Fibroblast of gingiva (primary cell): ENCODE data around the gene FNBP1.

Source experiments
- DNase-seq: peaks from one replicate; pipeline ENCODE4 v3.0.0-alpha.2; 2011; ENCODE audit warnings: low read depth

FNBP1 gene

DNA sequence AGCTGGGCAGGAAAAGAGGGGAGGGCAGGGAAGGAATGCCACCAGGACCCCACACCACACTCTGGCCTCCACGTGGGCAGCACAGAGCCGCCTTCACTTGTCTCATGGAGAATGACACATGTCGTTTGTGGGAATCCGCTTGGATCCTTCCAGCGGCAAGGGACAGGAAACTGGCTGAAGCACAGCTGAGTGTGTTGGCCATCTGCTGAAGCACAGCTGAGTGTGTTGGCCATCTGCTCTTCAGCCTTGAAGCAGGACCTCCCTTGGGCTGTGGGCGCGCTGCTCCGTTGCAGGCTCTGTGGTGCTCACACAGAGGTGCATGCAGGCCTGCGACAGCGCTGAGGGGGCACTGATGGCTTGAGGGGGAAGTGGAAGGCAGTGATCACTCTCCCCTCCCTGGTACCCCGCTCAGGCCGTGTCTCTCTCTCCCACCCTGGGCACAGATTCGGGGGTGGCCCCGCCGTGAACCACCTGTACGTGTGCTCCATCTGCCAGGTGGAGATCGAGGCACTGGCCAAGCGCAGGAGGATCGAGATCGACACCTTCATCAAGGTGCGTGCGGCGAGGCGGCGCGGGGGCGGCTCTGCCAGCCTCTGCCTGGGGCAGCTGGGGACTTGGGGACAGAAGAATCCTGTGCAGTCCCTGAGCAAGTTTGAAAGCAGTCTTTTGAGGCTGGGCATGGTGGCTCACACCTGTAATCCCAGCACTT, 167.1 kb downstream of the FNBP1 start:
- DNase-seq = no peak

DNA sequence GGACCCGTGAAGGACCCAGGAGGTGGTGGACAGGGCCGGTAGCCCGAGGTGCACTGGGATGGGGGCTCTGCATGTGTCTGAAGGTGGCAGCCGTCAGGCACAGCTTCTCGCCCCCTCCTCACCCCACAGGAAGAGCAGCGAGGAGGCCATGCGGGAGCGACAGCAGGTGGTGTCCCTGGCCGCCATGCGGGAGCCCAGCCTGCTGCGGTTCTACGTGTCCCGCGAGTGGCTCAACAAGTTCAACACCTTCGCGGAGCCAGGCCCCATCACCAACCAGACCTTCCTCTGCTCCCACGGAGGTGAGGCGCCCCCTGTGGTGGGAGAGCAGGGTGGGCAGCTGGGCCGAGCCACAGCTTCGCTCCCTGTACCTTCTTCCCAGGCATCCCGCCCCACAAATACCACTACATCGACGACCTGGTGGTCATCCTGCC, 167.8 kb downstream of the FNBP1 start:
- no peak for DNase-seq

DNA sequence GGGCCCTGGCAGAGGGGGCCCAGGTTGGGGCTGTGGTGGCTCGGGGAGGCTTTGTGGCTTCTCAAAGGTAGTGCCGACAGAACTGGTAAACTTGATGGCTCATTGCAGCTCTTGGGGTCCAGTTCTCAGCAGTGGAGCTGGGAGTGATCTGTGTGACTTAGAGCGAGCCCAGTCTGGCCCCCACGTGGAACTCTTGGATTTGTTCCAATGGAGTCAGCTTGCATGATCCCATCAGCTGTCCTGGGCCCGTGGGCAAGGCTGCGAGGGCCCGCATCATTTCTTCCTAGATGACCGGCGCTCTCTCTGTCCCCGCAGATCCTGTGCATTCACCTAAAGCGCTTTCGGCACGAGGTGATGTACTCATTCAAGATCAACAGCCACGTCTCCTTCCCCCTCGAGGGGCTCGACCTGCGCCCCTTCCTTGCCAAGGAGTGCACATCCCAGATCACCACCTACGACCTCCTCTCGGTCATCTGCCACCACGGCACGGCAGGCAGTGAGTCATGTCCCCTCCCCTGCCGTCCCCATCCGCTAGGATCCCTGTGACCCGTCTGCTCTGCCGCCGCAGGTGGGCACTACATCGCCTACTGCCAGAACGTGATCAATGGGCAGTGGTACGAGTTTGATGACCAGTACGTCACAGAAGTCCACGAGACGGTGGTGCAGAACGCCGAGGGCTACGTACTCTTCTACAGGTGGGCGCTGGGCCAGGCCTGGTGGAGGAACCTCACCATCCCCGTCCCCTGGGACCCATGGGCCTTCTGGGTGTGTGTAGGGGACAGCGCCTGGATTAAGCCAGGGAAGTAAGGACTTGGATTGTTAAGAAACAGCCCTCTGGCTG, 168.5 kb downstream of the FNBP1 start:
- no peak for DNase-seq

DNA sequence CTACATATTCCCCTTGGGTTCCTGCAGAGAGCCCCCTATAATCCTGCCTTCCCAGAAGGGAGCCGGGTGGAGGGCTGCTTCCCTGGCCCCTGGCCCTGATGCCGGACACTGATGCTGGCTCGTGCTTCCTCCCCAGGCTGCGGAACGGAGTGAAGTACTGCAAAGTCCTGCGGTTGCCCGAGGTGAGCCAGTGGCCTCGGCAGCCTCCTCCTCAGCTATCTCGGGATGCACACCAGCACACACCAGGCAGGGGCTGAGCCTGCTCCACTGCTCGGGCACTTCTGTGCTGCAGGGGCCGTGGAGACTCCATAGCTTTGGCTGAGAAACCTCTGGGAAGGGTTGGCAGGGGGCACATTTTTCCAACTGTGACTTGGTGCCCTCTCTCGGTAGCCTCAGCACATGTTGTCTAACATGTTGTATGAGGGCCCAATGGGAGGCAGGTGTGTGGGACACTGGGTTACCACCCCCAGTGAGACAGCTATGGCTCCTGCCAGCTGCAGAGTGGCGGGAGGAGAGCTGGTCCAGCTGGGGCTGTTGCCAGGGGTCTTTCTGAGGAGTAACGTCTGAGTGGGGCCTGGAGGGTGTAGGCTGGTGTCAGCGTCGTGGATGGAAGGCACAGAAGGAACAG, 169.3 kb downstream of the FNBP1 start:
- DNase-seq = no peak

DNA sequence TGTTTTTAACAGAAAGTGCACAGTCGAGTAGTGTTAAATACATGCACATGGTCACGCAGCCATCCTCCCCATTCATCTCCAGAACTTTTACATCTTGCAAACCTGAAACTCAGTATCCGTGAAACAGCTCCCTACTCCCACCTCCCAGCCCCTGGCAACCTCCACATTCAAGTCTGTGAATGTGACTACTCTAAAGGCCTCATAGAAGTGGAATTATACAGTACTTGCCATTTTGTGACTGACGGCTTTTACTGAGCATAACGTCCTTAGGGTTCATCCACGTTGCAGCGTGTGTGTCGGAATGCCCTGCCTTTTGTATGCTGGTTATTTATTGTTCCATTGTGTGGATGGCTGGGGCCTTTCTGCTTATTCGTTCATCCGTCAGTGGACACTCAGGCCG, 171.9 kb downstream of the FNBP1 start:
- DNase-seq = no peak

DNA sequence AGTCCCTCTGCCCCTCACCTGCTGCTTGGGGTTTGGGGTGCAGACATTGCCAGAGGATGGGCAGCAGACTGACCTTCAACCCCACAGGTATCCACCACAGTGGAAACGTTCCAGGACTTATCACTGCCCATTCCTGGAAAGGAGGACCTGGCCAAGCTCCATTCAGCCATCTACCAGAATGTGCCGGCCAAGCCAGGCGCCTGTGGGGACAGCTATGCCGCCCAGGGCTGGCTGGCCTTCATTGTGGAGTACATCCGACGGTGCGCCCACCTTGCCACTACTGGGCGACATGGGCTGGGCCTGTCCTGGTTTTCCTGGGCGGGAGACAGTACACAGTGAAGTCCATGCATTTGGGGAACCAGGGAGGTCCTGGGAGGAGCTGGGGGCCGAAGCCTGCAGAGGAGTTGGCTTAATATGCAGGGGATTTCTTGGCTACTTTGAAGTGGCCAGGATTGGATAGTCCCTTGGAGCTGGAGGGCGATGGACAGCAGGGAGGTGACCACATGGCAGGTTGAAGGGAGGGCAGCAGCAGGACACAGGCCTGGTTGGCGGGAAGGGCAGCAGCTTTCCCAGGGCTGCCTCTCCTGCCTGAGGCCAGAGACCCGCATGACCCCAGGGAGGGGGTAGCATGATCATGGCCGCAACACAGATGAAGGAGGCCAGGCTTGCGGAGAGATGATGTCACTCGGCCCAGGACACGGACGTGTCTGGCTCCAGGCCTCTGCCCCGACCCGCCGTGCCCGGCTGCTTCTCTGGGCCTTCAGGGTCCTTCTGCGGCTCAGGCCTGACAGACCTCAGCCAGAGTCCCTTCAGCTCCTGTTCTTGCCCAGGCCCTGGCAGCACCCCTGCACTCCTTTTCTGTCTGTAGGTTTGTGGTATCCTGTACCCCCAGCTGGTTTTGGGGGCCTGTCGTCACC, 173.1 kb downstream of the FNBP1 start:
- no peak for DNase-seq

DNA sequence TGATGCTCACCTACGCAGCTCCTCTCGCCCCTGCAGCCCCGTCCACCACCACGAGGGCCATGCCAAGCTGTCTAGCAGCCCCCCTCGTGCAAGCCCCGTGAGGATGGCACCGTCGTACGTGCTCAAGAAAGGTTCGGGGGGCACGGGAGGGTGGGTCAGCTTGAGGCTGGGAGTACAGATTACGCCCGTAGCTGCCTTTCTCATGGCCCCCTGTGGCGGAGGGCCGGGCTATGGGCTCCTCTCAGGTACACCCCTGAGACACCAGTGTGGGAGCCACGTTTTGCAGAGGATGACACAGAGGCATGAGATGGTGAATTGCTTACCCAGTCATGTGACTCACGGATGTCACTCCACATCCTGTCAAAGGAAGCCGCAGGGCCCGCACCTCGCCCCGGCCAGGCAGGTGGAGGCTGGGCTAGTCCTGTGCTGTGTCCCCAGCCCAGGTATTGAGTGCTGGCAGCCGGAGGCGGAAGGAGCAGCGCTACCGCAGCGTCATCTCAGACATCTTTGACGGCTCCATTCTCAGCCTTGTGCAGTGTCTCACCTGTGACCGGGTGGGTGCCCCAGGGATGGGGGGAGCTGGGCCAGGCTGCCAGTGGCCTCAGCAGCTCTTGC, 174.0 kb downstream of the FNBP1 start:
- no peak for DNase-seq

DNA sequence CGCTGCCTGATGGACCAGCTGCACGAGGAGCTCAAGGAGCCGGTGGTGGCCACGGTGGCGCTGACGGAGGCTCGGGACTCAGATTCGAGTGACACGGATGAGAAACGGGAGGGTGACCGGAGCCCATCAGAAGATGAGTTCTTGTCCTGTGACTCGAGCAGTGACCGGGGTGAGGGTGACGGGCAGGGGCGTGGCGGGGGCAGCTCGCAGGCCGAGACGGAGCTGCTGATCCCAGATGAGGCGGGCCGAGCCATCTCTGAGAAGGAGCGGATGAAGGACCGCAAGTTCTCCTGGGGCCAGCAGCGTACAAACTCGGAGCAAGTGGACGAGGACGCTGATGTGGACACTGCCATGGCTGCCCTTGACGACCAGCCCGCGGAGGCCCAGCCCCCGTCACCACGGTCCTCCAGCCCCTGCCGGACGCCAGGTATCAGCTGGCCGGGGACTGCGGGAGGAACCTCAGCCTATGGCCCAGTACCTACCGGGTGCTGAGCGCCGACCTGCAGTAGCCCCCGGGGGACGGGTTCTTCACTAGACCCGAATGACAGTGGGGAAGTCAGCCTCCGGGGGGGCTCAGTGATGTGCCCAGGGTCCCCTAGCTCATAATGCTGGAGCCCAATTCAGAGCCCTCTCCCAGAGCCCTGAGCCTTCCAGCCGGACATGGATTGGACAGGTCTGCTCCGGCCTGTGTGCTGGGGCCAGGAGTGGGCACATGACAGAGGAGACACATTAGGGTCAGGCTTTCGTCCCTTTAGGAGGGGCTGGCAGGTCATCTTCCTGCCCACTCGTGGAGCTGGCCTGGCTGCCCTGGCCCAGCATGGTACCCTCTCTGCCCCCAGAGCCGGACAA, 174.7 kb downstream of the FNBP1 start:
- no peak for DNase-seq

DNA sequence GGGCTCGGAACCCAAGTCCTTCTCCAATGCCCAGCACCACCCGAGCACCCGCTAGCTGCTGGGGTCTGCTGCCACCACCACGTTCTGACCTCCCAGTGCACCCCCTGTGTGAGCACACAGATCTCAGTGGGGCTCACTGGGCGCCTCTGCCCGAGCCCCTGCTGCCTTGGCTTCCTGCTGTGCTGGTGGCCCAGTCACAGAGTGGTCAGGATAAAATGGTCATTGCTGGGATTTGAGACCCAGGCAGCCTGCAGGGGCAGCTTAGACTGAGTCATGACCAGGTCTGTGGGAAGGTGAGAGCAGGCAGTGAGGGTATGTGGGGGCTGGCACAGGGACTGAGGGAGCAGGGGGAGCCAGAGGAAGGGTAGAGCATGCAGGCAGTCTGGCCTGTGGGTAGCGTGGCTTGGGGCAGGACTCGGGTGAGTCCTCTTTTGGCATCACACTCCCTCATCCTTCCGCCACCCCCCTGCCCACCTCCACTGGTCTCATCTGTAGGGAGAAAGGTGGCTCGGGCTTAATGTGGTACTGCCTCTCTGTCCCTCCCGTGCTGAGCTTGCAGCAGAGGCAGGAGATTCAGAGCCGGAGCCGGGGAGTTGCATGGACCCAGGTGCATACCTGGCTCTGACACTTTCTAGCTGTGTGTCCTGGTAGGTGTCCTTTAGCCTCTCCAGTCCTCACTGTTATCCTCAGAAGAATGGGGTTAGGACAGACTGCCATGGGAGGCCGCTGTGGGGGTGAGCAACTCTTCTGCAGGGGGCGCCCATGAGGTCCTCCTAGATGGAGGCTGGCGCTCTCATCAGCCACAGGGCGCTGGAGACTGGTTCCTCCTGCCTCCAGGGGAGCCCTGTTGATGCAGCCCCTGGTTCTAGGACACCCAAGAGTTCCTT, 175.6 kb downstream of the FNBP1 start:
- no peak for DNase-seq

DNA sequence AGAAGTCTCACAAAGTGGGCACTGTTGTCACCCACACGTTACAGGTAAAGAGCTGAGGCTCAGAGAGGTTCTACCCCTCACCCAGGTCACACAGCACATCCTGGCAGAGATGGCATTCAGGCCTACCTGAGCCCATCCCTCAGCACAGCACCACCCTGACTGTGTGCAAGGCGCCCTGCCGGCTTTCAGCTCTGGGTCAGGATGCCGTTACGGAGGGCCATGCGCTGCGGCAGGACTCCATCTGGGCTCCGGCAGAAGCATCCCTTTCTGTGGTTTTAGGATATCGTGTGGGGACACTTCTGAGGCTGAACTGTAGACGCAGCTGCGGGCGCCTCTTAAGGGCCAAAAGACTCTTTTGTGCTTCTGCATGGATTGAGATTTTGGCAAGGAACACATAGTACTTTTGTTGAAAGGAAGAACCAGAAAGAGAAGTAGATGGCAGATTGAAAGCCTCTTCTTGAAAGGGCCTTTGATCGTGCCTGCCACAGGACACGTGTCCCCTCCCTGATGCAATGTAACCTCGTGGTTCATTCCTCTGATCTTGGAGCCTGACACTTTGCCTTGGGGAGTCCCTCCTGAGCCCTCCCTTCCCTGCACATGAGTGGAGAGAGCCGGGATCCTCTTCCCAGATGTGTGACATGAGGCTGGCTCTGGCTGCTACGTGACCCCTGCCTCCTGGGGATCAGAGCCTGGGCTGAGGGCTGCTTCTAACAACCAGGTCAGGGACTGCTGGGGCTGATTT, 176.4 kb downstream of the FNBP1 start:
- no peak for DNase-seq

DNA sequence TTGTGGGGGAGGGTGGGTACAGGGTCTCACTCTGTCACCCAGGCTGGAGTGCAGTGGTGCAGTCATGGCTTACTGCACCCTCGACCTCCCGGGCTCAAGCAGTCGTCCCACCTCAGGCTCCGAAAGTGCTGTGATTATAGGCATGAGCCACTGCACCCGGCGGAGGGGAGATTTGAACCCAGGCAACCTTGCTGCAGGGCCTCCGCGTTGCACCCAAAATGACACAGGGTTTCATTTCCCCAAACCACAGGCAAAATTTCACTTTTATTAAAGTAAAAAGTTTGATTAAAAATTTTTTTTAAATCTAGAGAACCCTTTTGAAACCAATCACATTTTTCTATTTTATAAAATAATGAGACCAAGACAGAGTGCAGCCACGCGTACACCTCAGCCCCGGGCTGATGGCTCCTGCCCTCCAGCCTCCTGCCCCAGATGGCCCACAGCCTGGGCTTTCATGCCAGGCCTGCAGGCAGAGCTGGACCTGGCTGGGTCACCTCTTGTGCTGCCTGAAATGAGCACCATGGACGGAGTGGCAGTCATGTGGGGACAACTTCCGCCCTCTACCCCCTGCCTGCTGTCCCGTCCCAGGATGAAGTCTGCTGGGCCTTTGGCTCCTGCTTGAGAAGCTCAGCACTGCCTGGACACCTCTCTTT, 177.2 kb downstream of the FNBP1 start:
- DNase-seq = no peak

DNA sequence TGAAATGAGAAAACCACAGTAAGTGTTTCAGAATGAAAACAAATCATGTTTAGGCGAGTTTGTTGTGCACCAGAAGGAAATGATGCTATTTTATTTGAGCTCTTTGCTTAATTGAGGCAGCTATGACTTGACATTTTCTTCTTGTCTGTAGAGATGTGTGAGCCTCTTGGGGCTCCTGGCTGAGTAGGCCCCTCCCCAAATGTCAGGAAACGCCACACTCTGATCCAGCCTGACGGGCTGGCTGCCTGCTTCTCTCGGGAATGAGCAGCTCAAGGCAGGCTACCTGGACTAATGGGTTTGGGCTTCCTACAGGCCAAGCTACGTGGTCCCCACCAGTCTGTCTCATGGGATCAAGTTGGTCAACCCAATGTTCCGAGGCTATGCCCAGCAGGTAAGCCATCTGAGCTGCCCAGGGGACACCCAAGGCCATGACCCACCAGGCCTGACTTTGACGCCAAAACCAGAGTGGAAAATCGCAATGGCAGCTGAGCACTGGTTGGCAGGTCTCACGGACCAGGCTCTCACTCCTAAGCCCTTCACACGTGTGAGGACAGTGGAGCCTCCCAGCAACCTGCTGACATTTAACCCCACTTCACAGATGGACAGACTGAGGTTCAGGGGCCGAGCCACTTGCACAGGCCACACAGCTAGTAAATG, 177.9 kb downstream of the FNBP1 start:
- DNase-seq = no peak

DNA sequence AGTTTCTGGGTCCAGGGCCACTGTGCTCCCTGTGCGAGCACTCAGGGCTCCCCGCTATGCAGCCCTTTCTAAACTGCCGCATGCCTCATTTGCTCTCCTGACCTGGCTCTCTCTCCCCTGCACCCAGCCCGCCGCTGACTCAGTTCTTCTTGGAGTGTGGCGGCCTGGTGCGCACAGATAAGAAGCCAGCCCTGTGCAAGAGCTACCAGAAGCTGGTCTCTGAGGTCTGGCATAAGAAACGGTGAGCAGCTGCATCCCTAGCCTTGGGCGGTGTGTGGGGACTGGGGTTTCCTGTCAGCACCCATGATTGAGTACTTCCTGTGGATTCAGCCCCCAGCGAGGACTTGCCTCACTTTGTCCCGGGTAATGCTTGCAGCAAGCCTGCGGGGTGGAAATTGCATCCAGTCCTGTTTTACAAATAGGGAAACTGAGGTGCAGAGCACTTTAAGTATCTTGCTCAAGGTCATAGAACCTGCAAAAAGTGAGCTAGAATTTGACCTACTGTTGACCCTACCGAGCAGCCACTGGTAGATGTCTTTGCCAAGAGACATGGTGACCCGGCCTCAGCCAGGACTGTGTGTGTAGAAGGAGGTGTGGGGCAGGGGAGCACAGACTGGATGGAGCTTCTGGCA, 179.8 kb downstream of the FNBP1 start:
- DNase-seq = no peak

DNA sequence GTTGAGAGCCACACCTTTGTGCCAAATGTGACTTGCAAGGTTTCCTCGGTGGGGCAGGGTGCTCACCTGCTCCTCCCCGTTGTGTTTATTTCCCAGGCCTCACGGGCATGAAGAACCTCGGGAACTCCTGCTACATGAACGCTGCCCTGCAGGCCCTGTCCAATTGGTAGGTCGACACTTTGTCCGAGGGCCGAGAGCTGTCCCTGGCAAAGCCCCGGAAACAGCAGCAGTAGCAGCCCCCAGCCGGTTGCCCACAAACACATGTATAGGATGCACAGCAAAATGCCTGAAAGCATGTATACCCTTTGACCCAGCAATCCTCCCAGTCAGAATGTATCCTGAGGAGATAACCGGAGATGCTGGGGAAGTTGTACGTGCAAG, 181.6 kb downstream of the FNBP1 start:
- no peak for DNase-seq

DNA sequence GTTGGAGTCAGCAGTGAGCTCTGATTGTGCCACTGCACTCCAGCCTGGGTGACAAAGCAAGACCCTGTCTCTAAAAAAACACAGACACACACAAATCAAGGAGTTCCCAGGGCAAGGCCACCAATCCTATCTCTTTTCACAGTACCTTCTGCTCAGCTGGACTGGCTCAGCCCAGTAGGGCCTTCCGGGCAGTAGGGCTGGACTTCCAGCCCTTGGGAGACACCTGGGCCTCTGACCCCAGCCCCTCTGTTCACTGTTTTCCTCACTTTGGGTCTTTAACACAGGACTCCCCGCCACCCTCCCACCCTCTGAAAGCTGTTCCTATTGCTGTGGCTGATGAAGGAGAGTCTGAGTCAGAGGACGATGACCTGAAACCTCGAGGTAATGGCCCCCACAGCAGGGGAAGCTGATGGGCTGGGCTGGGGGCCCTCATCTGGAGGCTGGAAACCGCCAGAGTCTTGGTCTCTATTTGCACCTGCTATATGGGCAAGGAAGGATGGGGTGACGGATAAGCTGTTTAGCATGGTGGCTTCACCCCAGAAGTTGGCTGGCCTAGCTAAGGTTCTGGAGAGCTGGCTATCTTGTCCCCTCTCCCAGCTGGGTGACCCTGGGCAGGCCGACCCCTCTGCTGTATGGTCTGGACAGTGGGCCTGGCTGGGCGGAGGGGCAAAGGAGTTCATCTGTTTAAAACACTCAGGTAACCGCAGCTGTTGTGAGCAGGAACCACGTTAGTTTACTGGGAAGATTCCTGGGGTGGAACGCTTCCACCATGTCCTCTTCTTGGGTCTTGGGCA, 182.1 kb downstream of the FNBP1 start:
- DNase-seq = no peak

DNA sequence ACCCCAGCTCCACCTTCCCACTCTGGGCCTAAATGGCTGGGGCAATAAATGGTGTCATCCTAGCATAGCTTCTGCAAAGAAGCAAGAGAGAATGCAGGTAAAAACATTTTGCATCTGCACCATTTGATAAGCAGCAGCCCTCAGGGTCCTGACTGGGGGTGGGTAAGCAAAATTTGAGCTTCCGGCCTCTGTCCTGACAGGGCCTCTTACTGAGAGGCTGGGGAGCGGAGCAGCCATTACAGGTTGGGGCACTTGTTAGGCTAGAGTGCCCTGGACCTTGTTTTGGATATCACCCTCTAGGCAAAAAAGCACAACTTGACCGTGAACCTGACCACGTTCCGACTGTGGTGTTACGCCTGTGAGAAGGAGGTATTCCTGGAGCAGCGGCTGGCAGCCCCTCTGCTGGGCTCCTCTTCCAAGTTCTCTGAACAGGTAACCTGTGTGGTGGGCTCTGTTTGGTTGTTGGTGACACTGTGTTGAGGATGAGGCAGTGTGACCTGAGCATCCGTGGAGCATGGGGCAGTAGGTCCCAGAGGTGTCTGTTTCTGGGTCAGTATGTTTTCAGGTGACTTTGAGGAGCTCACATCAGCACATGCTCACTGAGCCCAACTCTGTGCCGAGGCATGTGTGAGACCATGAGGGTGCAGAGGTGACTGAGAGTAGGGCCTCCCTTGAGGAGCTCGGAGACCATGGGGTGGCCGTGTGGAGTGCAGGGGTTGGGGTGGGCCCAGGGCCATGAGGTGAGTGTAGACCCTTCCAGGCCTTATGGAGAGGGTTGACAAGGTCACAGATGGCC, 184.6 kb downstream of the FNBP1 start:
- no peak for DNase-seq
